Measurements from ENCODE around the gene CRIP3. TPM values are rescaled to one million over a fixed set of nuclear protein-coding genes. Genes with fewer than 3 reads are reported as not detected.
A peak's percentile ranks its signal among the peaks of the same experiment; 100 is the strongest.

Gene CRIP3
- total and polyA plus RNA-seq, 2 of the 13 experiments (the other 11 are each of a cell fraction or from before 2014, with no cell fraction given) = 6.3 to 9.3 TPM

DNA sequence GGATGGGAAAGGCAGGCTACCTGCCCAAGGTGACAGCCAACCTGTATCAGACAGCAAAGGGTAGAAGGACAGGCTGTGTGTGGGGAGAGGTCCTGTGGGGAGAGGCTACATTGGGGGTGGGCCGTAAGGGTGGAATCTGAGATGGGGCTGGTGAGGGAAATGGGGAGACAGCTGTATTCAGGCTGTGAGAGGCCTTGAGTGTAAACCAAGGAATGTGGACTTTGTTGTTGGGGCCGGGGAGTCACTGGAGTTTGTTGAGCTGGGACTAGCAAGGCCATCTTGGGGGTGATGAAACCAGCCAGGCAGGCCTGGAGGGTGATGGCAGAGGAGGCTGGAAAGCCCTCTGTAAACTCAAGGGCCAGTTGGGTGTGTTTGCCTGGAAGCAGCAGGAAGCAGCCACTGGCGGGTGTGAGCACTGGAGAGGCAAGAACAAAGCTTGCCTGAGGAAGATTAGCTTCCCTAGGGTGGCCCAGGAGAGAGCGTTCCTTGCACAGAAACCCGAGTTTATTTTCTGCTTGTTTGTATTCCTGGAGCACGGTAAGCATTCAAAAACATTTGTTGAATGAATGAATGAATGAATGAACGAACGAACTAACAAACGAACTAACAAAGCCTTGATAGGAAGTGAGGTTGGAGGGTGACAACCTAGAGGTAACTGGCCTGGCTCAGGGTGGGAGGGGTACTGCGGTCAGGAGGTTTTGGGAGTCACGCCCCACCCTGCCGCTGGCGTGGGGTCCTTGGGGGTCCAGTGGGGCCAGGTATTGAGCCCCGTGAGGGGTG, 46.4 kb downstream of the CRIP3 start (continued):
- peak; percentile 78 for TF ChIP-seq CEBPG (CRISPR knock-in tag; IDR thresholded peaks at IDR 0.05)
- TF ChIP-seq, protein P1, sequence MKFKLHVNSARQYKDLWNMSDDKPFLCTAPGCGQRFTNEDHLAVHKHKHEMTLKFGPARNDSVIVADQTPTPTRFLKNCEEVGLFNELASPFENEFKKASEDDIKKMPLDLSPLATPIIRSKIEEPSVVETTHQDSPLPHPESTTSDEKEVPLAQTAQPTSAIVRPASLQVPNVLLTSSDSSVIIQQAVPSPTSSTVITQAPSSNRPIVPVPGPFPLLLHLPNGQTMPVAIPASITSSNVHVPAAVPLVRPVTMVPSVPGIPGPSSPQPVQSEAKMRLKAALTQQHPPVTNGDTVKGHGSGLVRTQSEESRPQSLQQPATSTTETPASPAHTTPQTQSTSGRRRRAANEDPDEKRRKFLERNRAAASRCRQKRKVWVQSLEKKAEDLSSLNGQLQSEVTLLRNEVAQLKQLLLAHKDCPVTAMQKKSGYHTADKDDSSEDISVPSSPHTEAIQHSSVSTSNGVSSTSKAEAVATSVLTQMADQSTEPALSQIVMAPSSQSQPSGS (CRISPR knock-in tag; IDR thresholded peaks at IDR 0.05) = peak; percentile 40
- TF ChIP-seq, protein P2, sequence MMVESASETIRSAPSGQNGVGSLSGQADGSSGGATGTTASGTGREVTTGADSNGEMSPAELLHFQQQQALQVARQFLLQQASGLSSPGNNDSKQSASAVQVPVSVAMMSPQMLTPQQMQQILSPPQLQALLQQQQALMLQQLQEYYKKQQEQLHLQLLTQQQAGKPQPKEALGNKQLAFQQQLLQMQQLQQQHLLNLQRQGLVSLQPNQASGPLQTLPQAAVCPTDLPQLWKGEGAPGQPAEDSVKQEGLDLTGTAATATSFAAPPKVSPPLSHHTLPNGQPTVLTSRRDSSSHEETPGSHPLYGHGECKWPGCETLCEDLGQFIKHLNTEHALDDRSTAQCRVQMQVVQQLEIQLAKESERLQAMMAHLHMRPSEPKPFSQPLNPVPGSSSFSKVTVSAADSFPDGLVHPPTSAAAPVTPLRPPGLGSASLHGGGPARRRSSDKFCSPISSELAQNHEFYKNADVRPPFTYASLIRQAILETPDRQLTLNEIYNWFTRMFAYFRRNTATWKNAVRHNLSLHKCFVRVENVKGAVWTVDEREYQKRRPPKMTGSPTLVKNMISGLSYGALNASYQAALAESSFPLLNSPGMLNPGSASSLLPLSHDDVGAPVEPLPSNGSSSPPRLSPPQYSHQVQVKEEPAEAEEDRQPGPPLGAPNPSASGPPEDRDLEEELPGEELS (CRISPR knock-in tag; IDR thresholded peaks at IDR 0.05) = no peak
- peak; percentile 61; the same call in 1 of the 2 replicates for TF ChIP-seq KAT8 (CRISPR knock-in tag; IDR thresholded peaks at IDR 0.05)
- TF ChIP-seq HNF4A (CRISPR knock-in tag; IDR thresholded peaks at IDR 0.05) = peak; percentile 87
- TF ChIP-seq GATAD1 (CRISPR knock-in tag; IDR thresholded peaks at IDR 0.05) = 0 out of 2 replicates have a peak, but pooled peaks have one; percentile 48
- TF ChIP-seq GPN1 (CRISPR knock-in tag; IDR thresholded peaks at IDR 0.05; ENCODE audit: borderline replicate concordance) = no peak
- no peak for TF ChIP-seq JUNB (CRISPR knock-in tag; IDR thresholded peaks at IDR 0.05; ENCODE audit: borderline replicate concordance)
- TF ChIP-seq, protein P3, sequence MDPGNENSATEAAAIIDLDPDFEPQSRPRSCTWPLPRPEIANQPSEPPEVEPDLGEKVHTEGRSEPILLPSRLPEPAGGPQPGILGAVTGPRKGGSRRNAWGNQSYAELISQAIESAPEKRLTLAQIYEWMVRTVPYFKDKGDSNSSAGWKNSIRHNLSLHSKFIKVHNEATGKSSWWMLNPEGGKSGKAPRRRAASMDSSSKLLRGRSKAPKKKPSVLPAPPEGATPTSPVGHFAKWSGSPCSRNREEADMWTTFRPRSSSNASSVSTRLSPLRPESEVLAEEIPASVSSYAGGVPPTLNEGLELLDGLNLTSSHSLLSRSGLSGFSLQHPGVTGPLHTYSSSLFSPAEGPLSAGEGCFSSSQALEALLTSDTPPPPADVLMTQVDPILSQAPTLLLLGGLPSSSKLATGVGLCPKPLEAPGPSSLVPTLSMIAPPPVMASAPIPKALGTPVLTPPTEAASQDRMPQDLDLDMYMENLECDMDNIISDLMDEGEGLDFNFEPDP (CRISPR knock-in tag; conservative IDR thresholded peaks at IDR 0.05) = 0 out of 2 replicates have a peak, but pooled peaks have one; percentile 68
- no peak for TF ChIP-seq ZMYM2 (CRISPR knock-in tag; IDR thresholded peaks at IDR 0.05)
- 0 out of 2 replicates have a peak, but pooled peaks have one; percentile 63 for TF ChIP-seq MYNN (CRISPR knock-in tag; IDR thresholded peaks at IDR 0.05; ENCODE audit: low read depth)
- TF ChIP-seq SMARCE1 (IDR thresholded peaks at IDR 0.05; ENCODE audit: borderline replicate concordance) = no peak
- TF ChIP-seq FOXP1 (IDR thresholded peaks at IDR 0.05) = no peak
- 0 out of 2 replicates have a peak, but pooled peaks have one; percentile 25 for TF ChIP-seq FOXP1 (CRISPR knock-in tag; IDR thresholded peaks at IDR 0.05)
- TF ChIP-seq YY1 (IDR thresholded peaks at IDR 0.05; ENCODE audit: insufficient read depth, insufficient replicate concordance, low read depth, low read length) = peak; percentile 64
- TF ChIP-seq SETDB1 (CRISPR knock-in tag; IDR thresholded peaks at IDR 0.05; ENCODE audit: borderline replicate concordance) = no peak
- no peak for TF ChIP-seq POLR2AphosphoS2 (IDR thresholded peaks at IDR 0.05; ENCODE audit: low read depth, low read length)
- TF ChIP-seq, protein P4, sequence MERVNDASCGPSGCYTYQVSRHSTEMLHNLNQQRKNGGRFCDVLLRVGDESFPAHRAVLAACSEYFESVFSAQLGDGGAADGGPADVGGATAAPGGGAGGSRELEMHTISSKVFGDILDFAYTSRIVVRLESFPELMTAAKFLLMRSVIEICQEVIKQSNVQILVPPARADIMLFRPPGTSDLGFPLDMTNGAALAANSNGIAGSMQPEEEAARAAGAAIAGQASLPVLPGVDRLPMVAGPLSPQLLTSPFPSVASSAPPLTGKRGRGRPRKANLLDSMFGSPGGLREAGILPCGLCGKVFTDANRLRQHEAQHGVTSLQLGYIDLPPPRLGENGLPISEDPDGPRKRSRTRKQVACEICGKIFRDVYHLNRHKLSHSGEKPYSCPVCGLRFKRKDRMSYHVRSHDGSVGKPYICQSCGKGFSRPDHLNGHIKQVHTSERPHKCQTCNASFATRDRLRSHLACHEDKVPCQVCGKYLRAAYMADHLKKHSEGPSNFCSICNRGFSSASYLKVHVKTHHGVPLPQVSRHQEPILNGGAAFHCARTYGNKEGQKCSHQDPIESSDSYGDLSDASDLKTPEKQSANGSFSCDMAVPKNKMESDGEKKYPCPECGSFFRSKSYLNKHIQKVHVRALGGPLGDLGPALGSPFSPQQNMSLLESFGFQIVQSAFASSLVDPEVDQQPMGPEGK (CRISPR knock-in tag; IDR thresholded peaks at IDR 0.05) = peak; percentile 80
- TF ChIP-seq, protein P5, sequence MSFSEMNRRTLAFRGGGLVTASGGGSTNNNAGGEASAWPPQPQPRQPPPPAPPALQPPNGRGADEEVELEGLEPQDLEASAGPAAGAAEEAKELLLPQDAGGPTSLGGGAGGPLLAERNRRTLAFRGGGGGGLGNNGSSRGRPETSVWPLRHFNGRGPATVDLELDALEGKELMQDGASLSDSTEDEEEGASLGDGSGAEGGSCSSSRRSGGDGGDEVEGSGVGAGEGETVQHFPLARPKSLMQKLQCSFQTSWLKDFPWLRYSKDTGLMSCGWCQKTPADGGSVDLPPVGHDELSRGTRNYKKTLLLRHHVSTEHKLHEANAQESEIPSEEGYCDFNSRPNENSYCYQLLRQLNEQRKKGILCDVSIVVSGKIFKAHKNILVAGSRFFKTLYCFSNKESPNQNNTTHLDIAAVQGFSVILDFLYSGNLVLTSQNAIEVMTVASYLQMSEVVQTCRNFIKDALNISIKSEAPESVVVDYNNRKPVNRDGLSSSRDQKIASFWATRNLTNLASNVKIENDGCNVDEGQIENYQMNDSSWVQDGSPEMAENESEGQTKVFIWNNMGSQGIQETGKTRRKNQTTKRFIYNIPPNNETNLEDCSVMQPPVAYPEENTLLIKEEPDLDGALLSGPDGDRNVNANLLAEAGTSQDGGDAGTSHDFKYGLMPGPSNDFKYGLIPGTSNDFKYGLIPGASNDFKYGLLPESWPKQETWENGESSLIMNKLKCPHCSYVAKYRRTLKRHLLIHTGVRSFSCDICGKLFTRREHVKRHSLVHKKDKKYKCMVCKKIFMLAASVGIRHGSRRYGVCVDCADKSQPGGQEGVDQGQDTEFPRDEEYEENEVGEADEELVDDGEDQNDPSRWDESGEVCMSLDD (CRISPR knock-in tag; IDR thresholded peaks at IDR 0.05; ENCODE audit: borderline replicate concordance) = peak; percentile 41; the same call in 1 of the 2 replicates
- no peak for TF ChIP-seq ZNF552 (CRISPR knock-in tag; IDR thresholded peaks at IDR 0.05; ENCODE audit: borderline replicate concordance)
